HepG2 (cell line): ENCODE measurements around the gene PRKCE. TPM values are rescaled to one million over a fixed set of nuclear protein-coding genes. Genes with fewer than 3 reads are reported as not detected.

ENCODE experiments used
- ATAC-seq: fragments of 200-7000 bp; cut with Tn5 transposase; 3 replicates; pipeline ENCODE4 v1.9.1; 2020; ENCODE audit warnings: mild to moderate bottlenecking, moderate library complexity
- BruUV-seq: library from RNA; stranded (reverse); fragments of 400-500 nt; replicated peaks from 2 replicates; lab custom pipeline; 2021; lab: Mats Ljungman, UMichigan
- CTCF ChIA-PET: fragments of 300-600 bp; formaldehyde crosslinking; extraction: SDS; loops from one replicate; lab custom pipeline; 2021; ENCODE audit warnings: low total read pairs, inconsistent platforms, low intra/inter-chr PET ratio; lab: Yijun Ruan, JAX
- POLR2A ChIA-PET: fragments of 350-600 bp; sonication (Branson Sonifier 250); formaldehyde crosslinking; loops from one replicate; lab custom pipeline; 2020; ENCODE audit warnings: antibody characterized with exemption, inconsistent platforms; lab: Yijun Ruan, JAX
- DNase-seq: peaks from one replicate; pipeline ENCODE4 v3.0.0-alpha.2; 2015; ENCODE audit warnings: low spot score
- FAIRE-seq: peaks from 3 replicates; lab custom pipeline; 2011; peaks lifted over from hg19 to GRCh38; lab: Jason Lieb, UNC
- H2AFZ ChIP-seq: one replicate; pipeline ENCODE4 v1.6.1; 2011; ENCODE audit warnings: low read length, inconsistent platforms
- H3K27ac ChIP-seq: fragments of 300-600 bp; 3 replicates; pipeline ENCODE4 v1.8.0; 2011; ENCODE audit warnings: mixed run types, mild to moderate bottlenecking, mixed read lengths, low read length, inconsistent platforms; ENCODE audit not compliant: insufficient read depth; ENCODE audit errors: extremely low read length
- H3K27me3 ChIP-seq, 2 experiments: fragments of 200-600 bp in 1 of 2; 2 replicates in 1 of 2; 3 replicates in 1 of 2; pipeline versions ENCODE4 v1.6.0 to v1.8.0; 2011; ENCODE audit warnings: low read length in 2 of 2, mild to moderate bottlenecking in 2 of 2, moderate library complexity in 2 of 2, inconsistent platforms in 1 of 2; ENCODE audit not compliant: insufficient read depth in 2 of 2, control insufficient read depth in 1 of 2
- H3K36me3 ChIP-seq, 2 experiments: fragments of 200-600 bp in 1 of 2; replicated peaks in 1 of 2; 2 replicates in 1 of 2; 3 replicates in 1 of 2; pipeline versions ENCODE4 v1.5.1 to v1.8.0; 2011; ENCODE audit warnings: low read length in 2 of 2, inconsistent platforms in 1 of 2; ENCODE audit not compliant: insufficient read depth in 2 of 2, control insufficient read depth in 1 of 2
- H3K4me1 ChIP-seq: 2 replicates; pipeline ENCODE4 v1.5.1; 2012; ENCODE audit warnings: low read length, inconsistent platforms; ENCODE audit not compliant: insufficient read depth
- H3K4me2 ChIP-seq: 2 replicates; pipeline ENCODE4 v1.6.0; 2011; ENCODE audit warnings: low read depth, low read length, inconsistent platforms
- H3K4me3 ChIP-seq, 3 experiments: fragments of 200-600 bp in 1 of 3; sonication (generic), shearing (Covaris generic) in 1 of 3; replicated peaks in 1 of 3; 2 replicates each; pipeline ENCODE4 v1.5.1; 2011 to 2016; ENCODE audit warnings: low read length in 3 of 3, inconsistent platforms in 2 of 3, low read depth in 2 of 3, mild to moderate bottlenecking in 2 of 3, control low read depth in 1 of 3, mixed read lengths in 1 of 3; ENCODE audit not compliant: insufficient read depth in 1 of 3
- H3K79me2 ChIP-seq: one replicate; pipeline ENCODE4 v1.6.1; 2011; ENCODE audit warnings: low read length, inconsistent platforms; ENCODE audit not compliant: insufficient read depth
- H3K9ac ChIP-seq: 2 replicates; pipeline ENCODE4 v1.6.0; 2011; ENCODE audit warnings: mild to moderate bottlenecking, low read depth, low read length, inconsistent platforms; ENCODE audit not compliant: insufficient read depth
- H3K9me3 ChIP-seq: 2 replicates; pipeline ENCODE4 v1.5.1; 2012; ENCODE audit warnings: mild to moderate bottlenecking, low read length
- H4K20me1 ChIP-seq: 2 replicates; pipeline ENCODE4 v1.6.0; 2011; ENCODE audit warnings: inconsistent platforms, mild to moderate bottlenecking, low read length, moderate library complexity; ENCODE audit not compliant: insufficient read depth
- FOXP4 ChIP-seq: sonication (generic); formaldehyde crosslinking; IDR thresholded peaks from 2 replicates; pipeline ENCODE4 v1.4.0; 2020; ENCODE audit warnings: missing genetic modification reagents
- MAF1 ChIP-seq: sonication (generic); formaldehyde crosslinking; IDR thresholded peaks from 2 replicates; pipeline ENCODE4 v1.5.0; 2020; ENCODE audit warnings: missing genetic modification reagents, borderline replicate concordance
- ZBTB26 ChIP-seq: IDR thresholded peaks from 2 replicates; pipeline ENCODE4 v1.6.1; 2016; ENCODE audit warnings: missing compliant biosample characterization, missing genetic modification reagents, borderline replicate concordance
- ZNF263 ChIP-seq: sonication (generic); formaldehyde crosslinking; IDR thresholded peaks from 2 replicates; pipeline ENCODE4 v1.4.0; 2020; ENCODE audit warnings: missing genetic modification reagents
- ZNF382 ChIP-seq: sonication (generic); formaldehyde crosslinking; IDR thresholded peaks from 2 replicates; pipeline ENCODE4 v1.5.0; 2020; ENCODE audit warnings: missing genetic modification reagents, mild to moderate bottlenecking, borderline replicate concordance
- WGBS: methylation state at CpG from one replicate; pipeline ENCODE4 v1.1.6; 2017; ENCODE audit warnings: low lambda C conversion rate; 5-methylcytosine and 5-hydroxymethylcytosine counted together
- in situ Hi-C: cut with HindIII; loops from 2 replicates; pipeline ENCODE4 v1.10.0; 2017; ENCODE audit warnings: low pct_unique_long_range_greater_than_20kb; ENCODE audit not compliant: extremely low pct_ligation_motif_present
- intact Hi-C: fragments of 100-400 bp; cut with micrococcal nuclease; formaldehyde crosslinking; loops from one replicate; pipeline ENCODE4 v1.10.0; 2022; ENCODE audit not compliant: unreplicated experiment
- polyA plus RNA-seq, 8 experiments: library from polyadenylated mRNA; depleted of rRNA in 3 of 8; stranded (reverse) in 7 of 8; unstranded in 1 of 8; fragments of >200 nt; fragmentation: Illumina TruSeq in 4 of 8; extraction: Trizol in 4 of 8; gene quantifications; 2 replicates each; pipeline versions ENCODE4 v1.2.1 to v1.2.3, GENCODE V29; 2011 to 2016; ENCODE audit warnings: low read depth in 4 of 8, missing spikeins in 1 of 8, mixed read lengths in 1 of 8; ENCODE audit not compliant: insufficient read depth in 1 of 8
- total RNA-seq, 5 experiments: library from RNA; depleted of rRNA; stranded (reverse); fragments of >200 nt; fragmentation: Illumina TruSeq; extraction: Trizol; gene quantifications; 2 replicates each; pipeline ENCODE4 v1.2.3, GENCODE V29; 2016; ENCODE audit warnings: low read depth in 1 of 5

The PRKCE gene
- total and polyA plus RNA-seq, 2 of the 13 experiments (the other 11 are each of a cell fraction or from before 2014, with no cell fraction given) = 1.0 to 3.9 TPM

- CTCF ChIA-PET = no interaction called here
- Histone ChIP-seq H2AFZ (no peak overlapping the region), H3K4me2 (no peak overlapping the region), H3K27ac (no peak overlapping the region), H3K27me3 (no peaks in the 10 kb centered on the region), H3K9ac (no peak overlapping the region), H3K9me3 (no peaks in the 10 kb centered on the region), H3K4me3 (no peak overlapping the region), H3K4me1 (no peaks in the 10 kb centered on the region), H4K20me1 (no peaks in the 10 kb centered on the region), H3K36me3 (no peaks in the 10 kb centered on the region)
- WGBS = 29% methylated on average over 8 of the region's 8 CpGs
- no peak for DNase-seq
- POLR2A ChIA-PET = no interaction called here
- in situ Hi-C loops = no loop called here
- TF ChIP-seq ZNF382 (CRISPR knock-in tag) (no peak), ZBTB26 (CRISPR knock-in tag) (no peak), MAF1 (CRISPR knock-in tag) (no peak), FOXP4 (CRISPR knock-in tag) (no peak), ZNF263 (CRISPR knock-in tag) (no peak)
- TF ChIP-seq, all 625 proteins: peak for 0
- no peaks in the 10 kb centered on the region for H3K79me2 ChIP-seq
- no TSS peak for BruUV-seq
- ATAC-seq (no peak), FAIRE-seq (no peak)
- intact Hi-C loops = no loop called here
Observed at GRCh38 chr2:45755585-45756335, 104.3 kb downstream of the PRKCE start.
